Measurements from ENCODE around the gene DENND4B.
"Not testable (repeated sequence)": the region's sequence is repeated elsewhere in the genome, so short reads cannot be mapped to it uniquely, and the experiment has no call there.

- not testable (repeated sequence) for TF ChIP-seq POLR2A (IDR thresholded peaks at IDR 0.05); CTCF (IDR thresholded peaks at IDR 0.05); POLR2AphosphoS5 (IDR thresholded peaks at IDR 0.05); EP300 (IDR thresholded peaks at IDR 0.05; ENCODE audit: low read depth)
Measured at GRCh38 chr1:153905908-153906307, 40.6 kb downstream of the DENND4B start.
